Measurements from ENCODE around the gene CST6. TPM values are rescaled to one million over a fixed set of nuclear protein-coding genes. Genes with fewer than 3 reads are reported as not detected.

CST6 gene
- total and polyA plus RNA-seq, 4 donors = not detected

DNA sequence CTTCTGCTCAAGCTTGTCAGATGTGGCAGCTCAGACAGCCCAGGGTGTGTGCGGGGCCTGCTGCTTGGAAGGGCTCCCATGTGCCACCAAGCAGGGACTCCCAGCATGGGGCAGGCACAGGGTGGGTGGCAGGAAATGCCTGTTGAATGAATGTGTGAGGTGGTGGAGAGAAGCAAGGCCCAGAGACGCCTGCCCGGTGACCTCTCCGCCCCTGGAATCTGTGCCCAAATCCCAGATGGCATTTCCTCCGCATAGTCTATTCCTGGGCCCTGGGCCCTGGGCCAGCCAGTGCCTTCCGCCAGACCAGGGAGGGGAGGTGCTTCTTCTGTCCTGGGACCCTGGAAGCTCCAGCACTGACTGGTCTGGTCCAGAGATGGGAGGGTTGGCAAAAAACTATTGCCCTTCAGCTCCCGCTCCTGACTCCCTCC, 3.7 kb downstream of the CST6 start (continued):
- TF ChIP-seq, protein P1, sequence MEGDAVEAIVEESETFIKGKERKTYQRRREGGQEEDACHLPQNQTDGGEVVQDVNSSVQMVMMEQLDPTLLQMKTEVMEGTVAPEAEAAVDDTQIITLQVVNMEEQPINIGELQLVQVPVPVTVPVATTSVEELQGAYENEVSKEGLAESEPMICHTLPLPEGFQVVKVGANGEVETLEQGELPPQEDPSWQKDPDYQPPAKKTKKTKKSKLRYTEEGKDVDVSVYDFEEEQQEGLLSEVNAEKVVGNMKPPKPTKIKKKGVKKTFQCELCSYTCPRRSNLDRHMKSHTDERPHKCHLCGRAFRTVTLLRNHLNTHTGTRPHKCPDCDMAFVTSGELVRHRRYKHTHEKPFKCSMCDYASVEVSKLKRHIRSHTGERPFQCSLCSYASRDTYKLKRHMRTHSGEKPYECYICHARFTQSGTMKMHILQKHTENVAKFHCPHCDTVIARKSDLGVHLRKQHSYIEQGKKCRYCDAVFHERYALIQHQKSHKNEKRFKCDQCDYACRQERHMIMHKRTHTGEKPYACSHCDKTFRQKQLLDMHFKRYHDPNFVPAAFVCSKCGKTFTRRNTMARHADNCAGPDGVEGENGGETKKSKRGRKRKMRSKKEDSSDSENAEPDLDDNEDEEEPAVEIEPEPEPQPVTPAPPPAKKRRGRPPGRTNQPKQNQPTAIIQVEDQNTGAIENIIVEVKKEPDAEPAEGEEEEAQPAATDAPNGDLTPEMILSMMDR (IDR thresholded peaks at IDR 0.05; ENCODE audit: low read depth, low read length, missing input control) = no peak
- TF ChIP-seq, protein P2, sequence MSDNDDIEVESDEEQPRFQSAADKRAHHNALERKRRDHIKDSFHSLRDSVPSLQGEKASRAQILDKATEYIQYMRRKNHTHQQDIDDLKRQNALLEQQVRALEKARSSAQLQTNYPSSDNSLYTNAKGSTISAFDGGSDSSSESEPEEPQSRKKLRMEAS (IDR thresholded peaks at IDR 0.05) = no peak
- TF ChIP-seq EGR1 (IDR thresholded peaks at IDR 0.05; ENCODE audit: low read depth in 2 of 2) (no peak), TAF1 (conservative IDR thresholded peaks at IDR 0.05) (no peak), FOXA1 (IDR thresholded peaks at IDR 0.05) (no peak)

GRCh38 chr11:66015936-66016792, 4.4 kb downstream of the CST6 start:
- peaks cover 0 to 4% (median 1%) of the 10 kb centered on the region in 4 donors for H3K4me1 ChIP-seq (ENCODE audit: control insufficient read depth in 4 of 4, insufficient read depth in 4 of 4, low read length in 3 of 4)
- no peak overlapping the region for H3K9ac ChIP-seq (ENCODE audit: low read depth in 1 of 2, low read length in 2 of 2)
- H3K9me3 ChIP-seq (ENCODE audit: control insufficient read depth in 4 of 4, low read length in 3 of 4) = no peaks in the 10 kb centered on the region
- TF ChIP-seq, protein P3, sequence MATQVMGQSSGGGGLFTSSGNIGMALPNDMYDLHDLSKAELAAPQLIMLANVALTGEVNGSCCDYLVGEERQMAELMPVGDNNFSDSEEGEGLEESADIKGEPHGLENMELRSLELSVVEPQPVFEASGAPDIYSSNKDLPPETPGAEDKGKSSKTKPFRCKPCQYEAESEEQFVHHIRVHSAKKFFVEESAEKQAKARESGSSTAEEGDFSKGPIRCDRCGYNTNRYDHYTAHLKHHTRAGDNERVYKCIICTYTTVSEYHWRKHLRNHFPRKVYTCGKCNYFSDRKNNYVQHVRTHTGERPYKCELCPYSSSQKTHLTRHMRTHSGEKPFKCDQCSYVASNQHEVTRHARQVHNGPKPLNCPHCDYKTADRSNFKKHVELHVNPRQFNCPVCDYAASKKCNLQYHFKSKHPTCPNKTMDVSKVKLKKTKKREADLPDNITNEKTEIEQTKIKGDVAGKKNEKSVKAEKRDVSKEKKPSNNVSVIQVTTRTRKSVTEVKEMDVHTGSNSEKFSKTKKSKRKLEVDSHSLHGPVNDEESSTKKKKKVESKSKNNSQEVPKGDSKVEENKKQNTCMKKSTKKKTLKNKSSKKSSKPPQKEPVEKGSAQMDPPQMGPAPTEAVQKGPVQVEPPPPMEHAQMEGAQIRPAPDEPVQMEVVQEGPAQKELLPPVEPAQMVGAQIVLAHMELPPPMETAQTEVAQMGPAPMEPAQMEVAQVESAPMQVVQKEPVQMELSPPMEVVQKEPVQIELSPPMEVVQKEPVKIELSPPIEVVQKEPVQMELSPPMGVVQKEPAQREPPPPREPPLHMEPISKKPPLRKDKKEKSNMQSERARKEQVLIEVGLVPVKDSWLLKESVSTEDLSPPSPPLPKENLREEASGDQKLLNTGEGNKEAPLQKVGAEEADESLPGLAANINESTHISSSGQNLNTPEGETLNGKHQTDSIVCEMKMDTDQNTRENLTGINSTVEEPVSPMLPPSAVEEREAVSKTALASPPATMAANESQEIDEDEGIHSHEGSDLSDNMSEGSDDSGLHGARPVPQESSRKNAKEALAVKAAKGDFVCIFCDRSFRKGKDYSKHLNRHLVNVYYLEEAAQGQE (IDR thresholded peaks at IDR 0.05) = no peak
- no peak for TF ChIP-seq JUND (IDR thresholded peaks at IDR 0.05)
- no peak for TF ChIP-seq FOXA2 (IDR thresholded peaks at IDR 0.05)
- TF ChIP-seq GABPA (IDR thresholded peaks at IDR 0.05 in 1 of 2, conservative IDR thresholded peaks at IDR 0.05 in 1 of 2) = no peak
- TF ChIP-seq, protein P1 (IDR thresholded peaks at IDR 0.05; ENCODE audit: low read depth, low read length, missing input control) = no peak
- TF ChIP-seq RAD21 (IDR thresholded peaks at IDR 0.05) = no peak
- TF ChIP-seq SP1 (IDR thresholded peaks at IDR 0.05) = no peak
- no peak for TF ChIP-seq RXRA (IDR thresholded peaks at IDR 0.05)
- TF ChIP-seq NR2F2 (IDR thresholded peaks at IDR 0.05) = no peak
- TF ChIP-seq, protein P4, sequence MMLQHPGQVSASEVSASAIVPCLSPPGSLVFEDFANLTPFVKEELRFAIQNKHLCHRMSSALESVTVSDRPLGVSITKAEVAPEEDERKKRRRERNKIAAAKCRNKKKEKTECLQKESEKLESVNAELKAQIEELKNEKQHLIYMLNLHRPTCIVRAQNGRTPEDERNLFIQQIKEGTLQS (IDR thresholded peaks at IDR 0.05) = no peak
- TF ChIP-seq FOXA1 (IDR thresholded peaks at IDR 0.05) = no peak
- H3K4me3 ChIP-seq (ENCODE audit: low read depth in 1 of 3, low read length in 3 of 3) = no peak overlapping the region
- DNase-seq (ENCODE audit: low spot score) = no peak
- 88% methylated on average over 18 of the region's 18 CpGs for WGBS
- no peak overlapping the region for H3K27ac ChIP-seq (ENCODE audit: low read depth in 1 of 2, low read length in 2 of 2)
- no peaks in the 10 kb centered on the region for H3K36me3 ChIP-seq (ENCODE audit: control insufficient read depth in 4 of 4, insufficient read depth in 3 of 4, low read depth in 1 of 4, low read length in 3 of 4)
- H3K27me3 ChIP-seq (ENCODE audit: control insufficient read depth in 4 of 4, insufficient read depth in 4 of 4, low read length in 3 of 4) = peaks cover 0 to 14% (median 0%) of the 10 kb centered on the region in 4 donors

Data from liver (tissue), 9 donors.